Choroid plexus epithelial cell (primary cell): ENCODE measurements around the gene SMOC2.

Source experiments
- DNase-seq: peaks from one replicate; pipeline ENCODE4 v3.0.0-alpha.2; 2010; ENCODE audit warnings: low read depth
- H3K4me3 ChIP-seq: 2 replicates; pipeline ENCODE4 v1.5.1; 2011; ENCODE audit warnings: low read depth, mild to moderate bottlenecking, control low read depth, low read length, moderate library complexity
- TF ChIP-seq, protein P1 (sequence below): conservative IDR thresholded peaks from 2 replicates; pipeline ENCODE4 v1.5.1; 2011; ENCODE audit warnings: low read depth, mild to moderate bottlenecking, control low read depth, inconsistent platforms, low read length, moderate library complexity

The SMOC2 gene

DNA sequence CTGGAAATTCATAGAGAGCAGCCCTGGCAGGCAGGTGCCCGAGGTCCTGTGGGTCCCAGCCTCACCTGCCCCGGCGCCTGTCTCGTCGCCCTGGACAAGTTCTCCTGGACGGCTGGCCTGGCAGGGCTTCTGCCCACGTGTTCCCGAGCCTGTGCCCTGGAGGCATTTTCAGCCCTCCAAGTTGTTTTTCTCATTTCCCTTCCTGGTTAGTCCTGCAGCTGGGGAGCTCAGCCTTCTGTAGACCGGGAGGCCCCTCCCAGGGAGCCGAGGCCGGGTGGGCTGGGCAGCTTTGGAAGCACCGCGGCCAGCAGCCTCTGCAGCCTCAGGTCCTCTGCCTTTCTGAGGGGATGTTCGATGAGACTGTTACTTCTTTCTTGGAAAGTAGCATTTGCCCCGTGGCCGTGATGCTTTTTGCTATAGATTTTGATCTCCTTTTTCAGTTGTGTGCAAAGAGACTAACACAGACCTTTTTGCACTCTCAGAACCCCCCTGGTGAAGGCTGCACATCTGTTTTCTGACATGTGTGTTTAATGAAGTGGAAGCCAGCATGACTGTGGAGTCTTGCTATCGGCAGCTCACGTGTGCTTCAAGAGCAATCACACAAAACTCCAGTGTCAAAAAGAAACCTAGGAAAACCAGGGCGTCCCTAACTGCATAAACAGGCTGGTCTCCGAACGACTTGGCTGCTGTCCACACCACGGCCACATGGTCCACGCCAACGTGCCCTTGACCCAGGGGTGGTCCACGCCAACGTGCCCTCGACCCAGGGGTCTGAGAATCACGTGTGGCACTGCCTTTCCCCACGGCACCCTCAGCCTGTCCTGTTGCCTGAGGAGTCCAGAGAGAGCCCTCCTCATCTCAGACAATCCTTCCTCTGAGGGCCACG lies 207.5 kb downstream of the SMOC2 start:
- no peak for DNase-seq
- H3K4me3 ChIP-seq = no peak overlapping the region
- TF ChIP-seq, protein P1, sequence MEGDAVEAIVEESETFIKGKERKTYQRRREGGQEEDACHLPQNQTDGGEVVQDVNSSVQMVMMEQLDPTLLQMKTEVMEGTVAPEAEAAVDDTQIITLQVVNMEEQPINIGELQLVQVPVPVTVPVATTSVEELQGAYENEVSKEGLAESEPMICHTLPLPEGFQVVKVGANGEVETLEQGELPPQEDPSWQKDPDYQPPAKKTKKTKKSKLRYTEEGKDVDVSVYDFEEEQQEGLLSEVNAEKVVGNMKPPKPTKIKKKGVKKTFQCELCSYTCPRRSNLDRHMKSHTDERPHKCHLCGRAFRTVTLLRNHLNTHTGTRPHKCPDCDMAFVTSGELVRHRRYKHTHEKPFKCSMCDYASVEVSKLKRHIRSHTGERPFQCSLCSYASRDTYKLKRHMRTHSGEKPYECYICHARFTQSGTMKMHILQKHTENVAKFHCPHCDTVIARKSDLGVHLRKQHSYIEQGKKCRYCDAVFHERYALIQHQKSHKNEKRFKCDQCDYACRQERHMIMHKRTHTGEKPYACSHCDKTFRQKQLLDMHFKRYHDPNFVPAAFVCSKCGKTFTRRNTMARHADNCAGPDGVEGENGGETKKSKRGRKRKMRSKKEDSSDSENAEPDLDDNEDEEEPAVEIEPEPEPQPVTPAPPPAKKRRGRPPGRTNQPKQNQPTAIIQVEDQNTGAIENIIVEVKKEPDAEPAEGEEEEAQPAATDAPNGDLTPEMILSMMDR = no peak

DNA sequence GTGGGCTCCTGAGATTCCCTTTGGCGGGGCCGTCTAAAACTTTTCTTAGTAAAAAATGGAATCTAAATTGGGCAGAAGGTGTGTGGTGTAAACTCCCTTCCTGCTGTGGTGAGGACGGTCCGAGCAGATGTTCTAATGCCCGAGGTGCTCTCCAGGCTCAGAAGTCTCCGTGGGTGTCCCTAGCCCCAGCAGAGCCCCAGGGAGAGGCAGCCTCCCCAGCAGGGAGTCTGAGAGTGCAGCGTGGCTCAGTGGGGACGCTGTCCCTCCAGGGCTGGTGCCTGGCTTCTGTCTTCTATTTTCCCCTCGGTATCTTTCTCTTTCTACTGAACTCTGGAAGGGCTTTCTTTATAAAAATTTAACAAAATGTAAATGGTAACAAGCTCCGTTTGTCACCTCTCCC lies 208.2 kb downstream of the SMOC2 start:
- TF ChIP-seq, protein P1 = no peak
- H3K4me3 ChIP-seq = no peak overlapping the region
- DNase-seq = no peak

DNA sequence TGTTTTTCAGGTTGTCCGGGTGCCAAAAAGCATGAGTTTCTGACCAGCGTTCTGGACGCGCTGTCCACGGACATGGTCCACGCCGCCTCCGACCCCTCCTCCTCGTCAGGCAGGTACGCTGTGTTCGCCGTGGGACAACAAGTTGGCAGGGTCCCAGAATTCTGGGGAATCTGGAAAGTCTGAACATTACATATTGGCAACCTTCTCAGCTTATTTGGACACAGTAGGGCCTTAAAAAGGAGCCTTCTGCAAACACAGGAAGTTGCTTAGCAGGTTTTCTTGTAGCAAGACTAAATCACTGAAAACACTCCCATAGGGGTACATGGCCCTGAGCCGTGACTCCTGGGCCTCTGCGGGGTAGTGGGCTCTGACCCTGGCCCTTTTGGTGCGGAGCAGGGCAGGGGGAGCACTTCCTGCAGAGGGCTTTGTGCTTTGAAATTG lies 209.7 kb downstream of the SMOC2 start:
- TF ChIP-seq, protein P1 = no peak
- DNase-seq = no peak

DNA sequence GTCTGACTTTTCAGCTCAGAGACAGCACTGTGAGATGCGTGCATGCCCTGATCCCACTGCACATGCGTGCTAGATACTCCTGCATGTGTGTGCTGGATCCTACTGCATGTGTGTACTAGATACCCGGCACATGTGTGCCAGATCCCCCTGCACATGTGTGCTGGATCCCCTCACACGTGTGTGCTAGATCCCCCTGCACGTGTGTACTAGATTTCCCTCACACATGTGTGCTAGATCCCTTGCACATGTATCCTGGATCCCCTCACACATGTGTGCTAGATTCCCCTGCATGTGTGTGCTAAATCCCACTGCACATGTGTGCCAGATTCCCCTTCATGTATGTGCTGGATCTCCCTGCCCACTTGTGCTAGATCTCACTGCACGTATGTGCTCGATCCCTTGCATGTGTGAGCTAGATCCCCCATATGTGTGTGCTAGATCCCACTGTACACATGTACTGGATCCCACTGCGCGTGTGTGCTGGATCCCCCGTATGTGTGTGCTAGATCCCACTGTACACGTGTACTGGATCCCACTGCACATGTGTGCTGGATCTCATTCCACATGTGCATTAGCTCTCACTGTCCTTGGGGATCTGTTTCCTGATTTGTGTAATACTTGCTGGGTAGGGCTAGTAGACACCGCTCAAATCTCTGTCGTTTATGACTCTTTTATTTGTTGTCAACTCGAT lies 214.6 kb downstream of the SMOC2 start:
- TF ChIP-seq, protein P1 = no peak
- H3K4me3 ChIP-seq = no peak overlapping the region
- DNase-seq = no peak

More for the DNA sequence above, 209.7 kb downstream of the SMOC2 start:
- H3K4me3 ChIP-seq = no peak overlapping the region

DNA sequence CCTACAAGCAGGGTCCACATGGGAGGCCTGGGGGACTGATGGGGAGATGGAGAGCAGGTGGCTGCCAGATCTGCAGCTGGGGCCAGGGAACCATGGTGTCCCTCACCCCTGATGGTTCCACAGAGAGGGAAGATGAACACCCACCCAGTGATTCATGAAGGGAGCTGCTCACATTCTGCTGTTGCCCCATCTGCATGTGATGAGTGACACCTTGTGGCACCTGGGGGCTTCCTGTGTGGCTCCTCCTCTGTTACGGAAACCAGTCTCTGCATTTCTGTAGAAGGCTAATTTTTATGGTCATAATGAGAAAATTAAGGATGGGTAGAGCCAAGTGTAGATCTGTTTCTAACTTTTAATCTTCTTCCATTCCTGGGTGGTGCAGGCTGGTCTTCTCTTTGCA lies 217.1 kb downstream of the SMOC2 start:
- DNase-seq = no peak
- TF ChIP-seq, protein P1 = no peak
- no peak overlapping the region for H3K4me3 ChIP-seq

DNA sequence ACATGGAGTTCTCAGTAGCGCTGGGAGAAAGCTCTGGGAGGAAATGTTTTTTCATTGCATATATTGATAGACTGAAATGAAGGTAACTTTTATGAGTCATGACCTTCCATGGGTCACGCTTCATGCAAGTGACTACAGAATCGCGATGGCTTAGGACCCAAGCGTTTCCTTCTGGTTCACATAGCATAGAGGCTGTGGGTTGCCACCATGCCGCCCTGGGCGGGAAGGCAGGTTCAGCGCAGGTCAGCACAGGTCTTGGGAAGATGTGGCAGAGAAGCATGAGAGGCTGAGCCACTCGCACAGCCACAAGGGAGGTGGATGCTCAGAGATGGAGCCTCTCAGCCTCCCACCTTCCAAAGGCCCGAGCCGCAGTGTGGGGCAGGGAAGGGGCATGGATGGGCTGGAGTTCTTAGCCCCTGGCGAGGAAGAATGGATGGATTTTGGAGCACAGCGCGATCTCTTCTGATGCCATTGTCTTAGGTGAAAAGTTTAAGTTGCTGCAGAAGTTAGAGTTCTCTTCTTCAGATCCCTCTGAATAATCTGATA lies 219.5 kb downstream of the SMOC2 start:
- TF ChIP-seq, protein P1 = no peak
- no peak for DNase-seq
- H3K4me3 ChIP-seq = no peak overlapping the region
